ENCODE results near the gene KCNMA1.

GRCh38 chr10:77156406-77156879 lies 481.2 kb downstream of the KCNMA1 start:
- TF ChIP-seq GATA3 (IDR thresholded peaks at IDR 0.05; ENCODE audit: low read depth, low read length) (no peak), GATA2 (IDR thresholded peaks at IDR 0.05; ENCODE audit: low read depth, low read length) (no peak)

Data from SH-SY5Y (cell line).